Measurements from ENCODE around the gene PNMA6A. TPM values are rescaled to one million over a fixed set of nuclear protein-coding genes. Genes with fewer than 3 reads are reported as not detected.
"Not testable (repeated sequence)": the region's sequence is repeated elsewhere in the genome, so short reads cannot be mapped to it uniquely, and the experiment has no call there.

Gene PNMA6A
- 0.87 and 1.5 TPM in 2 replicates for total RNA-seq

- H3K4me3 Mint-ChIP-seq (ENCODE audit: low read depth); H3K27me3 Mint-ChIP-seq (ENCODE audit: low read depth); H3K36me3 Mint-ChIP-seq (ENCODE audit: low read depth); H3K9me3 Mint-ChIP-seq; intact Hi-C loops (cut with micrococcal nuclease); DNase-seq (ENCODE audit: low spot score); H3K4me1 Mint-ChIP-seq (ENCODE audit: low read depth); H3K27ac Mint-ChIP-seq: not testable (repeated sequence)
Measured at GRCh38 chrX:153071909-153072583, at the start of gene PNMA6A. TSS of gene PNMA6A (plus strand) at chrX:153072454. CDS start at chrX:153073063, 609 bp downstream.

GRCh38 chrX:153026501-153026900 lies 45.8 kb upstream of the PNMA6A start:
- H3K4me3 Mint-ChIP-seq (ENCODE audit: low read depth); H3K27ac Mint-ChIP-seq; intact Hi-C loops (cut with micrococcal nuclease); H3K4me1 Mint-ChIP-seq (ENCODE audit: low read depth); H3K36me3 Mint-ChIP-seq (ENCODE audit: low read depth); H3K9me3 Mint-ChIP-seq; H3K27me3 Mint-ChIP-seq (ENCODE audit: low read depth); DNase-seq (ENCODE audit: low spot score): not testable (repeated sequence)

DNA sequence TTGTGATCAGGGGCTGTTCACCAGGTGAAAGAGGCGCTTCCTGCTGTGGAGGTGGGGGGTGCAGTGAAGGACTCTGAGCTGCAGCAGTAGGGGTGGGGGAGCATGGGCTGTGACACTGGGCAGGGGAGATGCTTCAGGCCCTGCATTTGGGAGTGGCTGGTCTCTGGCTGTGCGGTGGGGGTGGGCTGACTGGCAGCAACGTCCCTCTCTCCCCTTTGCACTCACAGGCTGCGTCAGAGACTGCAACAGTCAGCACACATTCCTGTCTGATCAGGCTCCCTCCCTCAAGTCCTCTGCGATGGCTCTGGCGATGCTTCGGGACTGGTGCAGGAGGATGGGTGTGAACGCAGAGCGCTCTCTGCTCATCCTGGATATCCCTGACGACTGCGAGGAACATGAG lies 43.8 kb upstream of the PNMA6A start:
- H3K36me3 Mint-ChIP-seq (ENCODE audit: low read depth); intact Hi-C loops (cut with micrococcal nuclease); H3K27me3 Mint-ChIP-seq (ENCODE audit: low read depth); H3K27ac Mint-ChIP-seq; DNase-seq (ENCODE audit: low spot score); H3K9me3 Mint-ChIP-seq; H3K4me1 Mint-ChIP-seq (ENCODE audit: low read depth); H3K4me3 Mint-ChIP-seq (ENCODE audit: low read depth): not testable (repeated sequence)

DNA sequence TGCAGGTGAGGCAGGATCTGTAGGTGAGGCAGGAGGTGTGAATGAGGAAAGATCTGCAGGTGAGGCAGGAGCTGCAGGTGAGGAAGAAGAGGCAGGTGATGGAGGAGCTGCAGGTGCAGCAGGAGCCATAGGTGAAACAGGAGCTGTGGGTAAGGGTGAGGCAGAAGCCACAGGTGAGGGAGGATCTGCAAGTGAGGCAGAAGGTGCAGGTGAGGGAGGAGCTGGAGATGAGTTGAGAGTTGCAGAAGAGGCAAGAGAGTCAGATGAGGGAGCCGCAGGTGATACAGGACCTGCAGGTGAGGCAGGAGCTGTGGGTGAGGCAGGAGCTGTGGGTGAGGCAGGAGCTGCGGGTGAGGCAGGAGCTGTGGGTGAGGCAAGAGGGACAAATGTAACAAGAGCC lies 43.1 kb upstream of the PNMA6A start:
- Mint-ChIP-seq H3K27ac (no peak overlapping the region), H3K27me3 (ENCODE audit: low read depth) (no peaks in the 10 kb centered on the region)

DNA sequence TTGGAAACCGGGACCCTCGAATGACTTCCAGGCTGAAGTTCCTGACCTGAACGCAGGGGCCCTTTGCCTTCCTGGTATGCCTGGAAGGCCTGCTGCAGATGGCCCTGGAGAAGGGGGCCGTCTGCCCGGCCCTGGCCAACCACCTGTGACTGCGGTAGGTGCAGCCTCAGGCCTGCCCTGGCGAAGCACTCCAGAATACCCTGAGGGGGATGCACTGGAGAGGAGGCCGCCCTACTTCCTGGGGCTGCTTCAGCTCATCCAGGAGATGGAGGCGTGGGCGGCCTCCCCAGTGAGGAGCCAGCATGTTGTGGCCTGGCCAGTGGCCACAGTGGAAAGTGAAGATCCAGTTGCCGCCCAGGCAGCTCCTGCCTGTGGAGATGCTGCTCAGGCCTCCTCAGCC lies 42.4 kb upstream of the PNMA6A start:
- Mint-ChIP-seq H3K4me1 (ENCODE audit: low read depth) (peaks cover 3% of the 10 kb centered on the region), H3K27me3 (ENCODE audit: low read depth) (no peaks in the 10 kb centered on the region), H3K27ac (no peak overlapping the region), H3K9me3 (no peaks in the 10 kb centered on the region), H3K36me3 (ENCODE audit: low read depth) (no peaks in the 10 kb centered on the region), H3K4me3 (ENCODE audit: low read depth) (no peak overlapping the region)
- no peak for DNase-seq (ENCODE audit: low spot score)
- intact Hi-C loops (cut with micrococcal nuclease): loop anchor here (5.0 to 10.0 kb wide), 4 partner anchors 88 to 635 kb away; partner anchors contain the start of gene ZFP92

More for the DNA sequence above, 43.1 kb upstream of the PNMA6A start:
- no peak for DNase-seq (ENCODE audit: low spot score)
- intact Hi-C loops (cut with micrococcal nuclease): no loop called here
- Mint-ChIP-seq H3K9me3 (no peaks in the 10 kb centered on the region), H3K4me3 (ENCODE audit: low read depth) (no peak overlapping the region), H3K36me3 (ENCODE audit: low read depth) (no peaks in the 10 kb centered on the region), H3K4me1 (ENCODE audit: low read depth) (peaks cover 3% of the 10 kb centered on the region)

- Mint-ChIP-seq H3K4me3 (ENCODE audit: low read depth) (no peak overlapping the region), H3K4me1 (ENCODE audit: low read depth) (peaks cover 3% of the 10 kb centered on the region), H3K27ac (no peak overlapping the region), H3K36me3 (ENCODE audit: low read depth) (no peaks in the 10 kb centered on the region), H3K27me3 (ENCODE audit: low read depth) (no peaks in the 10 kb centered on the region), H3K9me3 (no peaks in the 10 kb centered on the region)
- intact Hi-C loops (cut with micrococcal nuclease): loop anchor here (5.0 to 10.0 kb wide), 4 partner anchors 88 to 634 kb away; partner anchors contain the start of gene ZFP92
- DNase-seq (ENCODE audit: low spot score): no peak
Measured at GRCh38 chrX:153030801-153031200, 41.5 kb upstream of the PNMA6A start.

DNA sequence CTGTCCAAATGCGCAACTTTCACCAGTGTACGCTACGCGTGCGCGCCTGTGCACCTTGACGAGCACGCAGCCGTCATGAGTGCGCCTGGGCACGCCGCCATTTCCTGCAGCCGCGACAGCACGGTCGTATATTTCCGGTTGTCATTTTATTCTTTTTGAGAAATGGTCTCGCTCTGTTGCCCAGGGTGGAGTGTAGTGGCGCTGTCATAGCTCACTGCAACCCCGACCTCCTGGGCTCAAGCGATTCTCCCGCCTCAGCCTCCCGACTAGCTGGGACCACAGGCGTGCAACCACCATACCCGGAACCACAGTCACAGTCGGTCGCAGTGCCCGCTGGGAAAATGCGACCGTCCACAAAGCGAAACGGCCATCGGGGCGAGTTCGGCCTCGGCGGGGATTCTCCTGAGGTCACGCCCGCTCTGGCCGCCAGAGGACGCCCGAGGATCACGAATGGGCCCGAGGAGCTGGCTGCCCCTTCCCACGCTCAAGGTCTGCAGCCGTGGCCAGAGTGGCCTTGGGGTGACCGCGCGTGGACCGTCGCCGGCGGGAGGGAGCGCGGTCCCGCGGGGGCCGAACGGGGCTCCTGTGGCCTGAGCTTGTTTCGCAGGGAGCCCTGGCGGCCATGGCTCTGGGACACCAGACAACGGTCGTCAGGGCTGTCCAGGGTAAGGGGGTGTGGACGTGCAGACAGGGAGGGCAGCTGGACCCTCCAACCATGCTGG lies 39.7 kb upstream of the PNMA6A start:
- Mint-ChIP-seq H3K4me3 (ENCODE audit: low read depth) (peak overlapping the region; percentile 79), H3K27ac (peak overlapping the region; percentile 87), H3K4me1 (ENCODE audit: low read depth) (peaks cover 3% of the 10 kb centered on the region), H3K9me3 (no peaks in the 10 kb centered on the region), H3K27me3 (ENCODE audit: low read depth) (no peaks in the 10 kb centered on the region), H3K36me3 (ENCODE audit: low read depth) (no peaks in the 10 kb centered on the region)
- intact Hi-C loops (cut with micrococcal nuclease): loop anchor here (5.0 to 10.0 kb wide), 4 partner anchors 90 to 632 kb away; partner anchors contain the start of gene ZFP92
- DNase-seq (ENCODE audit: low spot score): peak; percentile 50

DNA sequence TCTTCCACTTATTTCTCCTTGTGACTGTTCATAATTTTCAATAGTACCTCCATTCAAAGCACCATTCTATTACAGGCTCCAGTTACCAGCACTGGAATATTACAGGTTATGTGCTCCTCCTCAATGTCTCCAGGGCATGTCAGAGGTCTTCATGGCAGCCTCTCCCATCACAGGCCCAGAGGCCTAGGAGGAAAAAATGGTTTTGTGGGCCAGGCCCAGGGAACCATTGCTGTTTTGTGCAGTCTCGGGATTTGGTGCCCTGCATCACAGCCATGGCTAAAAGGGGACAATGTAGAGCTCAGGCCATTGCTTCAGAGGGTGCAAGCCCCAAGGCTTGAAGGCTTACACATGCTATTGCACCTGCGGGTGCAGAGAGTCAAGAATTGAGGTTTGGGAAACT lies 23.2 kb upstream of the PNMA6A start:
- Mint-ChIP-seq H3K36me3 (ENCODE audit: low read depth) (peaks cover 10% of the 10 kb centered on the region), H3K4me3 (ENCODE audit: low read depth) (no peak overlapping the region), H3K9me3 (peaks cover 16% of the 10 kb centered on the region), H3K27me3 (ENCODE audit: low read depth) (peaks cover 1% of the 10 kb centered on the region), H3K27ac (no peak overlapping the region), H3K4me1 (ENCODE audit: low read depth) (no peaks in the 10 kb centered on the region)
- DNase-seq (ENCODE audit: low spot score): no peak
- intact Hi-C loops (cut with micrococcal nuclease): no loop called here

DNA sequence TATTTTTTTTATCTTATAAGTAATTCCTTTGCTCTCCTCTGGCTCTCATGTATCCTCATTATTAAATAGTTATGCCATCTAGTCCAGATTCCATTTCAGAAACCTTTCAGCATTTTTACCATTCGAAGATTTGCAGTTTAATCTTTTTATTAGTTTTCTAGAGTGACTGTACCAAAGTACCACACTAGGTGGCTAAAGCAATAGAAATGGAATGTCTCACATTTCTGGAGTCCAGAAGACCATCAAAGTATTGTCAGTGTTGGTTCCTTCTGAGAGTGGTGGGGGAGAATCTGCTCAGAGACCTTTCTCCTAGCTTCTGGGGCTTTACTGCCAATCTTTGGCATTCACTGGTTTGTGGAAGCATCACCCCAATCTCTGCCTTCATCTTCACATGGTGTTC lies 19.7 kb upstream of the PNMA6A start:
- no peaks in the 10 kb centered on the region for H3K4me1 Mint-ChIP-seq (ENCODE audit: low read depth)
- DNase-seq (ENCODE audit: low spot score): no peak
- H3K4me3 Mint-ChIP-seq (ENCODE audit: low read depth): no peak overlapping the region
- peaks cover 16% of the 10 kb centered on the region for H3K9me3 Mint-ChIP-seq
- peaks cover 6% of the 10 kb centered on the region for H3K27me3 Mint-ChIP-seq (ENCODE audit: low read depth)
- no peak overlapping the region for H3K27ac Mint-ChIP-seq
- H3K36me3 Mint-ChIP-seq (ENCODE audit: low read depth): peaks cover 10% of the 10 kb centered on the region
- intact Hi-C loops (cut with micrococcal nuclease): no loop called here

DNA sequence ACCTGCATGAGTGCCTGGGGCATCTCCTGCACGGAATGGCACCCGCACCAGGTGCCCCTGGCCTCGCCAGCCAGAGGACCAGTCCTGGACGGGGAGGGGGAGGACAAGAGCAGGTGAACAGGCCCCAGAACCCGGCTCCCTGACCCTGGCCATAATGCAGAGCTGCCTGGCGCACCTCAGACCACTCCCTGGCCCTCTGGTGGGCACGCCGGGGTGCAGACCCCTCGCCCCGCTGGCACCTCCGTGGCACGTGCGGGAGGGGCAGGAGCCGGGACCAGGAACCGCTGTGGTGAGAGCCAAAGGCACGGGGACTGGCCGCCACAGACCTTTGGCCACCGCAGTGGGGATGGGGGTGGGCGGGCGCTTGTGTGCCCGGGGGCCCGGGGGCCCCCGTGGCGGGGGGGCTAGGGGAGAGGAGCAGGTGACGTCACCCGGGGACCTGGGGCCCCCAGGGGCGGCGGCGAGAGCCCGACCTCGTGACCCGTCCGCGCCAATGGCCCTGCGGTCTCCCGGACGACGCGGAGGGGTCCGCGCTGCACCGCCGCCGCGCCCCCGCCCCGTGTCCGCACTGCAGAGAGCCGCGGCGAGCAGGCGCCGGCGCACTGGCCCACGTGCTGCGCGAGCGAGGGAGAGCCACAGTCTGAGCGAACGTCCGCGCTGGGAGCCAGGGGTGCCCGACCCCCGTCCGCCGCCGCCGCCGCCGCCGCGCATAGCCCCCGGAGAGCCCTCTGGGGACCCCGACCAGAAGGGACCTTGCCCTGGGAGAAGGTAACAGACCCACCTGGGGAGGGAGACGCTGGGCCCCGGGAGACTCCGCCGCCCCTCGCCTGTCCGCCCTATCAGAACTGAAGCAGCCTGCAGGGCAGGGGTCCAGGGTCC lies 16.1 kb upstream of the PNMA6A start, which contains the start of gene PNMA3:
PNMA3 (plus strand) TSS at position 600 of the 879 bp plus-strand sequence. CDS start 586 bp downstream, outside the sequence.
- Mint-ChIP-seq H3K27ac (no peak within 1 kb of the TSS), H3K36me3 (ENCODE audit: low read depth) (no peaks in the 10 kb centered on the region), H3K4me3 (ENCODE audit: low read depth) (no peak within 1 kb of the TSS), H3K27me3 (ENCODE audit: low read depth) (peaks cover 6% of the 10 kb centered on the region), H3K9me3 (no peaks in the 10 kb centered on the region), H3K4me1 (ENCODE audit: low read depth) (no peaks in the 10 kb centered on the region)
- DNase-seq (ENCODE audit: low spot score): no peak
- intact Hi-C loops (cut with micrococcal nuclease): no loop called here

- DNase-seq (ENCODE audit: low spot score): no peak
- H3K27ac Mint-ChIP-seq: no peak overlapping the region
- no peaks in the 10 kb centered on the region for H3K4me1 Mint-ChIP-seq (ENCODE audit: low read depth)
- H3K36me3 Mint-ChIP-seq (ENCODE audit: low read depth): no peaks in the 10 kb centered on the region
- intact Hi-C loops (cut with micrococcal nuclease): no loop called here
- no peak overlapping the region for H3K4me3 Mint-ChIP-seq (ENCODE audit: low read depth)
- no peaks in the 10 kb centered on the region for H3K9me3 Mint-ChIP-seq
- H3K27me3 Mint-ChIP-seq (ENCODE audit: low read depth): peaks cover 6% of the 10 kb centered on the region
Measured at GRCh38 chrX:153057281-153057680, 15.0 kb upstream of the PNMA6A start.

- H3K4me1 Mint-ChIP-seq (ENCODE audit: low read depth): no peaks in the 10 kb centered on the region
- no peaks in the 10 kb centered on the region for H3K36me3 Mint-ChIP-seq (ENCODE audit: low read depth)
- H3K4me3 Mint-ChIP-seq (ENCODE audit: low read depth): no peak overlapping the region
- no peak overlapping the region for H3K27ac Mint-ChIP-seq
- H3K27me3 Mint-ChIP-seq (ENCODE audit: low read depth): peaks cover 4% of the 10 kb centered on the region
- intact Hi-C loops (cut with micrococcal nuclease): no loop called here
- no peaks in the 10 kb centered on the region for H3K9me3 Mint-ChIP-seq
- no peak for DNase-seq (ENCODE audit: low spot score)
Measured at GRCh38 chrX:153059191-153060094, 12.8 kb upstream of the PNMA6A start.

Measured in activated T-helper 2 cell treated with anti-CD3 and anti-CD28 coated beads, Interferon-gamma antibody, Interleukin-2, Interleukin-4, amounts not matched to agents 10 μg/mL and 5 μg/mL and 100 μg/mL, durations not matched to agents 14 hours and 24 hours and 36 hours (primary cell).